IMR-90 (cell line): ENCODE measurements around the gene BMAL2. TPM values are rescaled to one million over a fixed set of nuclear protein-coding genes. Genes with fewer than 3 reads are reported as not detected.

ENCODE experiments used
- ATAC-seq: fragments of 200-7000 bp; cut with Tn5 transposase; 2 replicates; pipeline ENCODE4 v1.9.1; 2020; ENCODE audit warnings: low read depth, mild to moderate bottlenecking, moderate library complexity
- BruUV-seq: library from RNA; stranded (reverse); fragments of 400-500 nt; replicated peaks from 2 replicates; lab custom pipeline; 2021; lab: Mats Ljungman, UMichigan
- CTCF ChIA-PET: fragments of 300-600 bp; formaldehyde crosslinking; extraction: SDS; loops from one replicate; lab custom pipeline; 2021; ENCODE audit warnings: antibody characterized with exemption; lab: Yijun Ruan, JAX
- POLR2A ChIA-PET: fragments of 300-600 bp; sonication (Branson Sonifier 250); formaldehyde crosslinking; loops from one replicate; lab custom pipeline; 2022; ENCODE audit warnings: antibody characterized with exemption; ENCODE audit not compliant: unreplicated experiment; lab: Charles Lee
- DNase-seq: peaks from one replicate; pipeline ENCODE4 v3.0.0; 2013
- H2AFZ ChIP-seq: replicated peaks from 2 replicates; pipeline ENCODE3; 2013; ENCODE audit warnings: low read length, mild to moderate bottlenecking; ENCODE audit not compliant: poor library complexity
- H2AK5ac ChIP-seq: 2 replicates; pipeline ENCODE4 v1.6.1; 2013; ENCODE audit warnings: low read depth, low read length, inconsistent platforms
- H2AK9ac ChIP-seq: replicated peaks from 2 replicates; pipeline ENCODE3; 2013; ENCODE audit warnings: mild to moderate bottlenecking, low read depth, low read length, moderate library complexity; ENCODE audit not compliant: poor library complexity
- H2BK120ac ChIP-seq: 2 replicates; pipeline ENCODE4 v1.6.1; 2013; ENCODE audit warnings: low read depth, low read length, inconsistent platforms
- H2BK15ac ChIP-seq: 3 replicates; pipeline ENCODE4 v1.6.1; 2013; ENCODE audit warnings: low read depth, low read length, inconsistent platforms
- H2BK20ac ChIP-seq: 2 replicates; pipeline ENCODE4 v1.6.1; 2013; ENCODE audit warnings: low read depth, mild to moderate bottlenecking, inconsistent platforms, low read length, moderate library complexity
- H2BK5ac ChIP-seq: 2 replicates; pipeline ENCODE4 v1.6.1; 2013; ENCODE audit warnings: mild to moderate bottlenecking, low read depth, low read length, inconsistent platforms; ENCODE audit not compliant: poor library complexity, severe bottlenecking
- H3K14ac ChIP-seq: replicated peaks from 2 replicates; pipeline ENCODE4 v1.6.1; 2013; ENCODE audit warnings: low read depth, low read length, inconsistent platforms
- H3K18ac ChIP-seq: 2 replicates; pipeline ENCODE4 v1.6.1; 2013; ENCODE audit warnings: low read depth, low read length, control low read depth
- H3K23ac ChIP-seq: 2 replicates; pipeline ENCODE4 v1.6.1; 2013; ENCODE audit warnings: low read depth, low read length, inconsistent platforms
- H3K27ac ChIP-seq: 2 replicates; pipeline ENCODE4 v1.5.1; 2013; ENCODE audit warnings: mild to moderate bottlenecking, control low read depth, low read length; ENCODE audit not compliant: insufficient read depth
- H3K27me3 ChIP-seq: 2 replicates; pipeline ENCODE4 v1.6.1; 2013; ENCODE audit warnings: low read length; ENCODE audit not compliant: control insufficient read depth, insufficient read depth
- H3K36me3 ChIP-seq: 2 replicates; pipeline ENCODE4 v1.6.1; 2013; ENCODE audit warnings: low read length, mixed read lengths; ENCODE audit not compliant: control insufficient read depth, insufficient read depth
- H3K4ac ChIP-seq: 2 replicates; pipeline ENCODE4 v1.6.1; 2013; ENCODE audit warnings: low read depth, low read length, inconsistent platforms
- H3K4me1 ChIP-seq: 2 replicates; pipeline ENCODE4 v1.6.1; 2013; ENCODE audit warnings: low read length, mixed read lengths; ENCODE audit not compliant: control insufficient read depth, insufficient read depth
- H3K4me2 ChIP-seq: 2 replicates; pipeline ENCODE4 v1.6.1; 2013; ENCODE audit warnings: low read depth, mild to moderate bottlenecking, control low read depth, low read length, moderate library complexity
- H3K4me3 ChIP-seq: 2 replicates; pipeline ENCODE4 v1.5.1; 2013; ENCODE audit warnings: low read depth, mild to moderate bottlenecking, control low read depth, low read length, moderate library complexity; ENCODE audit not compliant: insufficient read depth
- H3K56ac ChIP-seq: 2 replicates; pipeline ENCODE4 v1.6.1; 2013; ENCODE audit warnings: low read length, inconsistent platforms; ENCODE audit not compliant: insufficient read depth; ENCODE audit errors: extremely low read depth
- H3K79me1 ChIP-seq, 2 experiments: 2 replicates each; pipeline ENCODE4 v1.6.1; 2013; ENCODE audit warnings: low read length in 2 of 2, inconsistent platforms in 1 of 2, low read depth in 1 of 2
- H3K9ac ChIP-seq: 2 replicates; pipeline ENCODE4 v1.6.1; 2013; ENCODE audit warnings: low read depth, low read length, control low read depth
- H3K9me1 ChIP-seq: 2 replicates; pipeline ENCODE4 v1.6.1; 2013; ENCODE audit warnings: low read length, inconsistent platforms; ENCODE audit not compliant: insufficient read depth
- H3K9me3 ChIP-seq: 2 replicates; pipeline ENCODE4 v1.6.1; 2013; ENCODE audit warnings: low read length; ENCODE audit not compliant: control insufficient read depth, insufficient read depth
- H4K20me1 ChIP-seq: 2 replicates; pipeline ENCODE4 v1.6.1; 2013; ENCODE audit warnings: low read length, inconsistent platforms; ENCODE audit not compliant: insufficient read depth
- H4K5ac ChIP-seq: 2 replicates; pipeline ENCODE4 v1.6.1; 2013; ENCODE audit warnings: mild to moderate bottlenecking, low read depth, low read length, control low read depth
- H4K8ac ChIP-seq, 2 experiments: 2 replicates each; pipeline ENCODE4 v1.6.1; 2013; ENCODE audit warnings: low read depth in 2 of 2, low read length in 2 of 2, control low read depth in 1 of 2, inconsistent platforms in 1 of 2
- H4K91ac ChIP-seq: 2 replicates; pipeline ENCODE4 v1.6.1; 2013; ENCODE audit warnings: low read depth, low read length, inconsistent platforms; ENCODE audit not compliant: insufficient read depth
- MAFK ChIP-seq: IDR thresholded peaks from 2 replicates; pipeline ENCODE4 v1.6.1; 2012; ENCODE audit warnings: low read depth, low read length, improper control_type of control experiment
- MXI1 ChIP-seq: IDR thresholded peaks from 2 replicates; pipeline ENCODE4 v1.6.1; 2012; ENCODE audit warnings: low read depth, mild to moderate bottlenecking, low read length, moderate library complexity, borderline replicate concordance
- WGBS, 2 experiments: methylation state at CpG; one replicate each; pipeline versions ENCODE4 v1.1.5 to v1.1.7; 2013; ENCODE audit warnings: missing lambda C conversion rate in 2 of 2; ENCODE audit not compliant: insufficient read length in 1 of 2; ENCODE audit errors: extremely low coverage in 2 of 2; 5-methylcytosine and 5-hydroxymethylcytosine counted together
- dilution Hi-C: fragments of 300-500 bp; cut with HindIII; formaldehyde crosslinking; loops from one replicate; pipeline ENCODE4 v1.14.3; 2018; ENCODE audit warnings: low sequenced_read_pairs; ENCODE audit not compliant: unreplicated experiment
- in situ Hi-C: fragments of 300-500 bp; cut with MboI; formaldehyde crosslinking; loops from 3 replicates; pipeline ENCODE4 v1.14.3; 2019; ENCODE audit warnings: low sequenced_read_pairs, inconsistent platforms, mixed read lengths
- intact Hi-C: fragments of 100-400 bp; cut with micrococcal nuclease; formaldehyde crosslinking; loops from 2 replicates; pipeline ENCODE4 v1.10.0; 2022
- polyA plus RNA-seq, 3 experiments: library from polyadenylated mRNA; depleted of rRNA; stranded (reverse); fragments of >200 nt; gene quantifications; 2 replicates each; pipeline ENCODE4 v1.2.3, GENCODE V29; 2012; ENCODE audit warnings: low replicate concordance in 1 of 3
- total RNA-seq: library from RNA; depleted of rRNA; stranded (reverse); fragments of >200 nt; gene quantifications from 2 replicates; pipeline ENCODE4 v1.2.3, GENCODE V29; 2012

The BMAL2 gene
- total and polyA plus RNA-seq, 2 of the 4 experiments (the other 2 are of a cell fraction) = 11.0 to 57.0 TPM

DNA sequence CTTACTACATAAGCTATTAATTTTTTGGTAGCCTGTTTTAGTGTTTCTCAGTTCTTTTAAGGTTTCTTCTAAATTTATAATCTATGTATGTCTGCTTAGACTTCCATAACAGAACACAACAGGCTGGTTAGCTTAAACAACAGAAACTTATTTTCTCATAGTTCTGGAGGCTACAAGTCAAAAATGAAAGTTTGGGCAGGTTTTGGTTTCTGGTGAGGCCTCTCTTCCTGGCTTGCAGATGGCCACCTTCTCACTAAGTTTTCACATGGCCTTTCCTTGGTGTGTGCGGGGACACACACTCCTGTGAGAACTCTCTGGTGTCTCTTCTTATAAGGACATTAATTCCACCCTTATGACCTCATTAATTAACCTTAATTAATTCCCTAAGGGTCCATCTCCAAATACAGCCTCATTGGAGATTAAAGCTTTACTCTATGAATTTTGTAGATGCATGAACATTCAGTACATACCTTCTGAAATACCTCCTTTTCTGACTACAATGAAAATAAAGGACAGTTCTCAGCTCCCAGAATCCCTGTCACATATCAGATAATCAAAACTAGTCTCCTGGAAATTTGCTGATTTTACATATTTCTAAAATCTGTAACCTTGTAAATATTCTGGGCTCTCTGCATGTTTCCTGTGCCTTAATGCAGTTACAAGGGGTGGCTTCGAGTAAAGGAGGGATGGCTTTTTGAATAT is 23.2 kb upstream of the BMAL2 start:
- Histone ChIP-seq H3K9ac (no peak overlapping the region), H4K91ac (no peak overlapping the region), H3K27me3 (no peaks in the 10 kb centered on the region), H3K4me1 (no peaks in the 10 kb centered on the region), H3K4me2 (no peak overlapping the region), H2AK5ac (no peak overlapping the region), H2BK5ac (no peak overlapping the region), H2BK20ac (no peak overlapping the region), H3K36me3 (peaks cover 3% of the 10 kb centered on the region; the same call in 1 of the 2 replicates), H2BK15ac (no peak overlapping the region), H4K5ac (no peak overlapping the region), H4K8ac (no peak overlapping the region), H3K4me3 (no peak overlapping the region), H3K18ac (no peak overlapping the region), H2AFZ (no peak overlapping the region), H3K56ac (no peak overlapping the region), H3K9me1 (no peaks in the 10 kb centered on the region), H2AK9ac (no peak overlapping the region), H3K79me1 (no peaks in the 10 kb centered on the region; a peak in 1 of 4 replicates), H2BK120ac (no peak overlapping the region), H3K9me3 (no peaks in the 10 kb centered on the region), H3K23ac (no peak overlapping the region), H3K4ac (no peak overlapping the region), H3K14ac (no peak overlapping the region), H4K20me1 (no peaks in the 10 kb centered on the region), H3K27ac (no peak overlapping the region)
- DNase-seq = no peak
- in situ Hi-C loops = no loop called here
- CTCF ChIA-PET = no interaction called here
- no CpG with 5 or more reads among the region's 2 CpGs for WGBS, 2 experiments
- ATAC-seq = no peak
- dilution Hi-C loops = no loop called here
- intact Hi-C loops = loop anchor here (10.0 kb wide), 2 partner anchors 65 to 395 kb away; partner anchors contain the start of gene STK38L
- POLR2A ChIA-PET = no interaction called here
- no TSS peak for BruUV-seq
- TF ChIP-seq MAFK (peak; percentile 81), MXI1 (no peak)
